ENCODE results near the gene ADGRD1.

The ADGRD1 gene

DNA sequence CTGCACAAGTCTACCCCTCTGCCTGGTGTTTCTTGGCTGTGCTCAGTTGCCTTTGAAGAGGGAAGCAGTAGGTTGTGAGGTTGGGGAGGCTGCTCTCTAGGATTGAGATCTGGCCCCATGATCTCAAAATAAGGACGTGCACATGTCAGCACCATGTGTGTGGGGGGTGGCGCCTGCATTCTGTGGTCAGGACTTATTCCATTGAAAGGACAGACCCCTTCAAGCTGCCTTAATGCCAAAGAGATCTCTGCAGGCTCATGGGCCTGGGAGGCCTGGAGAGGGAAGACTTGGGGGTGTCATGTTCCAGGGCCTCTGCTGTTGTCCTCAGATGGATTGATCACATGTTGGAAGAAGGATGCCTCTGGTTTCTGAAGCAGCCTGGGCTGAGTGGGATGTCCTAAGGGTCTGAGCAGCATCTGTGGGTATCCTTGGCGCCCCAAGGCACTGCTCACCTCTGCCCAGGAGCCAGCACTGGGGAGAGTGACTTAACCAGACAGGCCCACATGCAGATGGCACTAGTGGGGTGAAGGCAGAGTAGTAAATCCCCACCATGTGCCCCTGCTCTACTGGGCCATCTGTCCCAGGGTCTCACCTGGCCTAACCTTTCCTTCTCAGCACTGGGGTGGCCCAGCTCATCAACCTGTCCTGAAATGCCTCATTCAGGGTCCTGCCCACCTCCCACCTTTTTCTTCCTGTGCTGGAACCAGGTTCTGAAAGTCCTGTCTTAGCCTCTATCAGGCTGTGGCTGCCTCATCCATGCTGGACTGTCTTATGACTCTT, 118.9 kb downstream of the ADGRD1 start:
- Histone ChIP-seq H3K4me3 (replicated peaks; ENCODE audit: insufficient read depth, low read length) (no peak overlapping the region), H3K27me3 (ENCODE audit: insufficient read depth, poor library complexity, severe bottlenecking) (no peaks in the 10 kb centered on the region), H3K27ac (replicated peaks) (no peak overlapping the region)
- TF ChIP-seq GABPA (IDR thresholded peaks at IDR 0.05; ENCODE audit: low read depth): no peak
- TF ChIP-seq, protein P1, sequence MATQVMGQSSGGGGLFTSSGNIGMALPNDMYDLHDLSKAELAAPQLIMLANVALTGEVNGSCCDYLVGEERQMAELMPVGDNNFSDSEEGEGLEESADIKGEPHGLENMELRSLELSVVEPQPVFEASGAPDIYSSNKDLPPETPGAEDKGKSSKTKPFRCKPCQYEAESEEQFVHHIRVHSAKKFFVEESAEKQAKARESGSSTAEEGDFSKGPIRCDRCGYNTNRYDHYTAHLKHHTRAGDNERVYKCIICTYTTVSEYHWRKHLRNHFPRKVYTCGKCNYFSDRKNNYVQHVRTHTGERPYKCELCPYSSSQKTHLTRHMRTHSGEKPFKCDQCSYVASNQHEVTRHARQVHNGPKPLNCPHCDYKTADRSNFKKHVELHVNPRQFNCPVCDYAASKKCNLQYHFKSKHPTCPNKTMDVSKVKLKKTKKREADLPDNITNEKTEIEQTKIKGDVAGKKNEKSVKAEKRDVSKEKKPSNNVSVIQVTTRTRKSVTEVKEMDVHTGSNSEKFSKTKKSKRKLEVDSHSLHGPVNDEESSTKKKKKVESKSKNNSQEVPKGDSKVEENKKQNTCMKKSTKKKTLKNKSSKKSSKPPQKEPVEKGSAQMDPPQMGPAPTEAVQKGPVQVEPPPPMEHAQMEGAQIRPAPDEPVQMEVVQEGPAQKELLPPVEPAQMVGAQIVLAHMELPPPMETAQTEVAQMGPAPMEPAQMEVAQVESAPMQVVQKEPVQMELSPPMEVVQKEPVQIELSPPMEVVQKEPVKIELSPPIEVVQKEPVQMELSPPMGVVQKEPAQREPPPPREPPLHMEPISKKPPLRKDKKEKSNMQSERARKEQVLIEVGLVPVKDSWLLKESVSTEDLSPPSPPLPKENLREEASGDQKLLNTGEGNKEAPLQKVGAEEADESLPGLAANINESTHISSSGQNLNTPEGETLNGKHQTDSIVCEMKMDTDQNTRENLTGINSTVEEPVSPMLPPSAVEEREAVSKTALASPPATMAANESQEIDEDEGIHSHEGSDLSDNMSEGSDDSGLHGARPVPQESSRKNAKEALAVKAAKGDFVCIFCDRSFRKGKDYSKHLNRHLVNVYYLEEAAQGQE (IDR thresholded peaks at IDR 0.05; ENCODE audit: insufficient replicate concordance, low read depth): no peak
- TF ChIP-seq POLR2AphosphoS5 (IDR thresholded peaks at IDR 0.05; ENCODE audit: low read depth): no peak
- no peak for TF ChIP-seq SPI1 (IDR thresholded peaks at IDR 0.05; ENCODE audit: borderline replicate concordance, low read depth)
- TF ChIP-seq, protein P2, sequence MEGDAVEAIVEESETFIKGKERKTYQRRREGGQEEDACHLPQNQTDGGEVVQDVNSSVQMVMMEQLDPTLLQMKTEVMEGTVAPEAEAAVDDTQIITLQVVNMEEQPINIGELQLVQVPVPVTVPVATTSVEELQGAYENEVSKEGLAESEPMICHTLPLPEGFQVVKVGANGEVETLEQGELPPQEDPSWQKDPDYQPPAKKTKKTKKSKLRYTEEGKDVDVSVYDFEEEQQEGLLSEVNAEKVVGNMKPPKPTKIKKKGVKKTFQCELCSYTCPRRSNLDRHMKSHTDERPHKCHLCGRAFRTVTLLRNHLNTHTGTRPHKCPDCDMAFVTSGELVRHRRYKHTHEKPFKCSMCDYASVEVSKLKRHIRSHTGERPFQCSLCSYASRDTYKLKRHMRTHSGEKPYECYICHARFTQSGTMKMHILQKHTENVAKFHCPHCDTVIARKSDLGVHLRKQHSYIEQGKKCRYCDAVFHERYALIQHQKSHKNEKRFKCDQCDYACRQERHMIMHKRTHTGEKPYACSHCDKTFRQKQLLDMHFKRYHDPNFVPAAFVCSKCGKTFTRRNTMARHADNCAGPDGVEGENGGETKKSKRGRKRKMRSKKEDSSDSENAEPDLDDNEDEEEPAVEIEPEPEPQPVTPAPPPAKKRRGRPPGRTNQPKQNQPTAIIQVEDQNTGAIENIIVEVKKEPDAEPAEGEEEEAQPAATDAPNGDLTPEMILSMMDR (IDR thresholded peaks at IDR 0.05; ENCODE audit: insufficient read depth, low read length): no peak
- no peak for DNase-seq (ENCODE audit: low read depth in 1 of 2, low spot score in 1 of 2)

DNA sequence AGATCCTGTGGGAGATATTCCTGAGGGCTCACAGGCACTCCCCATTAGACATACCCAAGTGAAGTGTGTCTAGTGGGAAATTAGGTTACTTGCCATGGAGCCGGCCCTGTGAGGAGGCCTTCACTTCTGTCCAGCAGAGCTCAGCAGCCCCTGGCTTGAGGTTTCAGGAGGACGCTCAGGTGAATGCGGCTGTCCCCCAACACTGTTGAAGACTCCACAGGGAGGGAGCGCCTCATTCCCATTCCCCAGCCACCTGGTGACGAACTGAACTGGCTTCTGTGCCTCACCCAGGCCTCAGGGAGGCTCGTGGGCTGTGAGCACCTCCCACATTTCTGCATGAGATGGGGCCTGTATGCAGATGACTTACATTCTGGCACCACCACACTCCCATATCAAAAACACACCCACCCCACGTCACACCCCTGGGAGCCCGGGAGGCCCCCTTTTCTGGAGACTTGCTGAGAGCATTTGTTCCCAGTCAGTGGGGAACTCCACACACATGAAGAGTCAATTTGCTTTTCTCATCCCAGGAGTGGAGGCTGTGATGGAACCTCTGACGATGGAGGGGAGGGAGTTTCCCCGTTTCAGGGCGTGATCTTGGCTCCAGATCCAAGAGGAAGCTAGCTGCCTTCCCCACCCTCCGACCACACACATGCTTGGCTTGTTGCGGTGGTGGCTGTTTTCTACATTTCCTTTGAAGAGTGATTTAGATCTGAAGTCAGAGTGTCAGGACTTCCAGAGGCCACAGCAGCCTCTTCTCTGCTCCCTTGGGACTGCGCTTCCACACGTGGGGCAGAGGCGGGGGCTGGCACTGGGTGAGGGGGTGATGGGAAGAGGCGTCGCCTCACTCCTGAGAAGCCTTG, 120.7 kb downstream of the ADGRD1 start:
- no peak overlapping the region for H3K4me3 ChIP-seq (replicated peaks; ENCODE audit: insufficient read depth, low read length)
- H3K27ac ChIP-seq (replicated peaks): no peak overlapping the region
- DNase-seq (ENCODE audit: low read depth in 1 of 2, low spot score in 1 of 2): no peak
- no peaks in the 10 kb centered on the region for H3K27me3 ChIP-seq (ENCODE audit: insufficient read depth, poor library complexity, severe bottlenecking)
- TF ChIP-seq POLR2AphosphoS5 (IDR thresholded peaks at IDR 0.05; ENCODE audit: low read depth) (no peak), GABPA (IDR thresholded peaks at IDR 0.05; ENCODE audit: low read depth) (no peak), SPI1 (IDR thresholded peaks at IDR 0.05; ENCODE audit: borderline replicate concordance, low read depth) (no peak)
- TF ChIP-seq, protein P1 (IDR thresholded peaks at IDR 0.05; ENCODE audit: insufficient replicate concordance, low read depth): no peak
- TF ChIP-seq, protein P2 (IDR thresholded peaks at IDR 0.05; ENCODE audit: insufficient read depth, low read length): no peak

DNA sequence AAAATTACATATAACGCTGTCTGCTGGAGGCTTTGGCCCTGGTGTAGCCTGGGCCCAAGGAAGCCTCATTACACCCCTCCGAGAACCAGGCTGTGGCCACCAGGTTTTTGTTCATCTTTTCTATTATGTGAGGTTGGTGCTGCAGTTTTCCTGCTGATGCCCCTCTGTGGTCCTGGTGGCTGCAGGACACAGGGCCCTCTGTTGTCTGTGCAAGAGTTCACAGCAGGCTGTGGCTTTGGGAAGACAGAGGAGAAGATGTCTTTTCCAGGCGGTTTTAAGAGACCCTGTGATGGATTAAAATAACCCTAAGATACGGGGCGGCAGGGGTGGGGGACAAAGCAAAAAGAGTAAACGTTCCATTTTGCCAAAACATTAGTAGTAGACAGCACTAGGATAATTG, 121.5 kb downstream of the ADGRD1 start:
- TF ChIP-seq GABPA (IDR thresholded peaks at IDR 0.05; ENCODE audit: low read depth): no peak
- no peak for TF ChIP-seq SPI1 (IDR thresholded peaks at IDR 0.05; ENCODE audit: borderline replicate concordance, low read depth)
- no peak for TF ChIP-seq POLR2AphosphoS5 (IDR thresholded peaks at IDR 0.05; ENCODE audit: low read depth)
- TF ChIP-seq, protein P2 (IDR thresholded peaks at IDR 0.05; ENCODE audit: insufficient read depth, low read length): no peak
- Histone ChIP-seq H3K4me3 (replicated peaks; ENCODE audit: insufficient read depth, low read length) (no peak overlapping the region), H3K27ac (replicated peaks) (no peak overlapping the region), H3K27me3 (ENCODE audit: insufficient read depth, poor library complexity, severe bottlenecking) (no peaks in the 10 kb centered on the region)
- no peak for DNase-seq (ENCODE audit: low read depth in 1 of 2, low spot score in 1 of 2)
